SU-DHL-6 (cell line): ENCODE results near the gene LRBA.

Experiments
- H2AFZ ChIP-seq: fragments of 200-600 bp; sonication (generic); 2 replicates; pipeline ENCODE4 v1.6.1; 2014; ENCODE audit warnings: low read depth, mild to moderate bottlenecking, moderate library complexity, mixed read lengths, antibody characterized with exemption, low read length; ENCODE audit not compliant: severe bottlenecking
- H3F3A ChIP-seq: fragments of 200-600 bp; shearing (Covaris generic); 2 replicates; pipeline ENCODE4 v1.6.0; 2016; ENCODE audit warnings: antibody characterized with exemption, mild to moderate bottlenecking; ENCODE audit not compliant: insufficient read depth
- H3K27ac ChIP-seq: fragments of 200-600 bp; sonication (generic); 2 replicates; pipeline ENCODE4 v1.5.1; 2016; ENCODE audit warnings: low read depth, mild to moderate bottlenecking, low read length, moderate library complexity, mixed read lengths
- H3K27me3 ChIP-seq: fragments of 200-600 bp; sonication (generic), shearing (Covaris generic); 2 replicates; pipeline ENCODE4 v1.6.0; 2014; ENCODE audit warnings: mild to moderate bottlenecking, low read length
- H3K36me3 ChIP-seq: fragments of 200-600 bp; sonication (generic); 2 replicates; pipeline ENCODE4 v1.6.1; 2014; ENCODE audit warnings: mild to moderate bottlenecking, low read length, mixed read lengths
- H3K4me2 ChIP-seq: fragments of 300-600, 200-600 bp; shearing (Covaris generic), sonication (generic); 2 replicates; pipeline ENCODE4 v1.6.0; 2014; ENCODE audit warnings: low read length, low read depth, mild to moderate bottlenecking; ENCODE audit not compliant: poor library complexity, severe bottlenecking
- H3K4me3 ChIP-seq: fragments of 200-600 bp; sonication (generic); 2 replicates; pipeline ENCODE4 v1.5.1; 2014; ENCODE audit warnings: antibody characterized with exemption, low read length, mild to moderate bottlenecking, mixed read lengths; ENCODE audit not compliant: insufficient read depth, poor library complexity, severe bottlenecking
- H3K79me2 ChIP-seq: fragments of 200-600 bp; sonication (generic); 2 replicates; pipeline ENCODE4 v1.6.1; 2014; ENCODE audit warnings: mild to moderate bottlenecking, low read length, moderate library complexity; ENCODE audit not compliant: insufficient read depth
- H3K9ac ChIP-seq: fragments of 200-600 bp; sonication (generic); 2 replicates; pipeline ENCODE4 v1.7.0; 2014; ENCODE audit warnings: mild to moderate bottlenecking, low read length
- H3K9me2 ChIP-seq: fragments of 200-600 bp; sonication (generic); replicated peaks from 2 replicates; pipeline ENCODE4 v1.6.1; 2014; ENCODE audit warnings: low read length; ENCODE audit not compliant: insufficient read depth
- H3K9me3 ChIP-seq: fragments of 200-600 bp; sonication (generic); 2 replicates; pipeline ENCODE4 v1.6.1; 2014; ENCODE audit warnings: low read length, mixed read lengths; ENCODE audit not compliant: insufficient read depth
- H4K20me1 ChIP-seq: fragments of 200-600 bp; sonication (generic); 2 replicates; pipeline ENCODE4 v1.6.1; 2014; ENCODE audit warnings: low read depth, mild to moderate bottlenecking, antibody characterized with exemption, low read length, moderate library complexity, mixed read lengths
- CTCF ChIP-seq: fragments of 200-600 bp; sonication (generic); IDR thresholded peaks from one replicate; pipeline ENCODE4 v1.5.1; 2017; ENCODE audit warnings: antibody characterized with exemption, mild to moderate bottlenecking, low read length, moderate library complexity; ENCODE audit not compliant: insufficient read depth, poor library complexity, severe bottlenecking
- EZH2phosphoT487 ChIP-seq: fragments of 200-600 bp; sonication (generic), shearing (Covaris generic); conservative IDR thresholded peaks from 2 replicates; pipeline ENCODE4 v1.6.1; 2018; ENCODE audit warnings: mild to moderate bottlenecking, antibody characterized with exemption, low read length, moderate library complexity, mixed read lengths

LRBA gene

GRCh38 chr4:150982557-150983233, 32.4 kb downstream of the LRBA start:
- Histone ChIP-seq H3K4me2 (no peak overlapping the region), H4K20me1 (peaks cover 22% of the 10 kb centered on the region), H3F3A (no peaks in the 10 kb centered on the region), H2AFZ (no peak overlapping the region), H3K36me3 (no peaks in the 10 kb centered on the region), H3K27me3 (no peaks in the 10 kb centered on the region), H3K9ac (no peak overlapping the region), H3K27ac (no peak overlapping the region), H3K9me2 (no peaks in the 10 kb centered on the region), H3K4me3 (no peak overlapping the region), H3K79me2 (peaks cover 86% of the 10 kb centered on the region), H3K9me3 (no peaks in the 10 kb centered on the region)
- TF ChIP-seq EZH2phosphoT487 (no peak), CTCF (no peak)

- H3K4me3 ChIP-seq, result no peak overlapping the region
- H3K4me2 ChIP-seq, result no peak overlapping the region
- H3K27ac ChIP-seq, result no peak overlapping the region
- TF ChIP-seq CTCF, result no peak
- no peak for TF ChIP-seq EZH2phosphoT487
- H3K9me3 ChIP-seq, result no peaks in the 10 kb centered on the region
- no peaks in the 10 kb centered on the region for H3K9me2 ChIP-seq
- no peaks in the 10 kb centered on the region for H3K27me3 ChIP-seq
- H2AFZ ChIP-seq, result no peak overlapping the region
- H3K79me2 ChIP-seq, result peaks cover 87% of the 10 kb centered on the region
- H3K9ac ChIP-seq, result no peak overlapping the region
- peaks cover 32% of the 10 kb centered on the region for H4K20me1 ChIP-seq
- H3F3A ChIP-seq, result no peaks in the 10 kb centered on the region
- H3K36me3 ChIP-seq, result no peaks in the 10 kb centered on the region
Measured at GRCh38 chr4:150978738-150979575, 36.1 kb downstream of the LRBA start.

- H3K4me3 ChIP-seq, result no peak overlapping the region
- no peak overlapping the region for H2AFZ ChIP-seq
- no peak overlapping the region for H3K27ac ChIP-seq
- peaks cover 35% of the 10 kb centered on the region for H4K20me1 ChIP-seq
- H3K4me2 ChIP-seq, result no peak overlapping the region
- no peak for TF ChIP-seq EZH2phosphoT487
- no peak for TF ChIP-seq CTCF
- no peaks in the 10 kb centered on the region for H3K9me2 ChIP-seq
- peaks cover 87% of the 10 kb centered on the region for H3K79me2 ChIP-seq
- no peaks in the 10 kb centered on the region for H3K9me3 ChIP-seq
- no peak overlapping the region for H3K9ac ChIP-seq
- no peaks in the 10 kb centered on the region for H3F3A ChIP-seq
- H3K36me3 ChIP-seq, result no peaks in the 10 kb centered on the region
- no peaks in the 10 kb centered on the region for H3K27me3 ChIP-seq
Measured at GRCh38 chr4:150976478-150977118, 38.5 kb downstream of the LRBA start.
